ENCODE measurements around the gene MBOAT1. TPM values are rescaled to one million over a fixed set of nuclear protein-coding genes. Genes with fewer than 3 reads are reported as not detected.

MBOAT1 gene
- total and polyA plus RNA-seq, 5 experiments from 2014 or later: 0.14 to 3.5 (median 0.60) TPM

Other genes with a start within 250 kb of the MBOAT1 start
- 10 to 100 TPM; 44.3 to 45.2 TPM for gene E2F3, start 189.4 kb upstream of the MBOAT1 start, total RNA-seq
- 1 to 10 TPM; 4.9 to 8.0 (median 5.9) TPM for gene E2F3, start 189.4 kb upstream of the MBOAT1 start, polyA plus RNA-seq